ENCODE measurements around the gene SLC2A14.

DNA sequence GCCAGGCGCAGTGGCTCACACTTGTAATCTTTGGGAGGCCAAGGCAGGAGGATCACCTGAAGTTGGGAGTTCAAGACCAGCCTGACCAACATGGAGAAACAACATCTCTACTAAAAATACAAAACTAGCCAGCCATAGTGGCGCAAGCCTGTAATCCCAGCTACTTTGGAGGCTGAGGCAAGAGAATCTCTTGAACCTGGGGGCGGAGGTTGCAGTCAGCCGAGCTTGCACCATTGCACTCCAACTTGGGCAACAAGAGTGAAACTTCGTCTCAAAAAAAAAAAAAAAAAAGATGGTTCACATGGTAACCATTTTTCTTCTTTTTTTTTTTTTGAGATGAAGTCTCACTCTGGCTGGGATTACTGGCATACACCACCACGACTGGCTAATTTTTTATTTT, 35.3 kb downstream of the SLC2A14 start:
- TF ChIP-seq POLR2A (IDR thresholded peaks at IDR 0.05) = no peak
- TF ChIP-seq, protein P1, sequence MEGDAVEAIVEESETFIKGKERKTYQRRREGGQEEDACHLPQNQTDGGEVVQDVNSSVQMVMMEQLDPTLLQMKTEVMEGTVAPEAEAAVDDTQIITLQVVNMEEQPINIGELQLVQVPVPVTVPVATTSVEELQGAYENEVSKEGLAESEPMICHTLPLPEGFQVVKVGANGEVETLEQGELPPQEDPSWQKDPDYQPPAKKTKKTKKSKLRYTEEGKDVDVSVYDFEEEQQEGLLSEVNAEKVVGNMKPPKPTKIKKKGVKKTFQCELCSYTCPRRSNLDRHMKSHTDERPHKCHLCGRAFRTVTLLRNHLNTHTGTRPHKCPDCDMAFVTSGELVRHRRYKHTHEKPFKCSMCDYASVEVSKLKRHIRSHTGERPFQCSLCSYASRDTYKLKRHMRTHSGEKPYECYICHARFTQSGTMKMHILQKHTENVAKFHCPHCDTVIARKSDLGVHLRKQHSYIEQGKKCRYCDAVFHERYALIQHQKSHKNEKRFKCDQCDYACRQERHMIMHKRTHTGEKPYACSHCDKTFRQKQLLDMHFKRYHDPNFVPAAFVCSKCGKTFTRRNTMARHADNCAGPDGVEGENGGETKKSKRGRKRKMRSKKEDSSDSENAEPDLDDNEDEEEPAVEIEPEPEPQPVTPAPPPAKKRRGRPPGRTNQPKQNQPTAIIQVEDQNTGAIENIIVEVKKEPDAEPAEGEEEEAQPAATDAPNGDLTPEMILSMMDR (IDR thresholded peaks at IDR 0.05) = no peak
